CD4-positive, alpha-beta memory T cell (primary cell): ENCODE data around the gene ZBTB26. TPM values are rescaled to one million over a fixed set of nuclear protein-coding genes. Genes with fewer than 3 reads are reported as not detected.

Experiments used
- CTCF ChIA-PET: fragments of 350-600 bp; sonication (Branson Sonifier 250); formaldehyde crosslinking; loops from one replicate; lab custom pipeline; 2021; ENCODE audit warnings: inconsistent platforms; ENCODE audit not compliant: partially characterized antibody; lab: Charles Lee
- POLR2A ChIA-PET: fragments of 350-600 bp; sonication (Branson Sonifier 250); formaldehyde crosslinking; loops from one replicate; lab custom pipeline; 2021; ENCODE audit not compliant: partially characterized antibody; lab: Charles Lee
- DNase-seq, 5 donors: peaks; one replicate each; pipeline versions ENCODE4 v3.0.0 to v3.0.0-alpha.2; 2020 to 2022; ENCODE audit warnings: mixed read lengths in 1 of 5
- H3K27ac ChIP-seq: one replicate; pipeline ENCODE4 v1.7.0; 2013; ENCODE audit warnings: low read depth, low read length
- H3K27me3 ChIP-seq: 2 replicates; pipeline ENCODE4 v1.7.0; 2013; ENCODE audit warnings: mild to moderate bottlenecking, low read length, moderate library complexity; ENCODE audit not compliant: insufficient read depth
- H3K36me3 ChIP-seq: 2 replicates; pipeline ENCODE4 v1.7.0; 2013; ENCODE audit warnings: mild to moderate bottlenecking, low read length, moderate library complexity; ENCODE audit not compliant: insufficient read depth
- H3K4me1 ChIP-seq: 2 replicates; pipeline ENCODE4 v1.7.0; 2013; ENCODE audit warnings: mild to moderate bottlenecking, low read length, moderate library complexity; ENCODE audit not compliant: insufficient read depth
- H3K4me3 ChIP-seq, 2 donors: one replicate each; pipeline ENCODE4 v1.7.0; 2013; ENCODE audit warnings: low read length in 2 of 2, mild to moderate bottlenecking in 1 of 2
- H3K9me3 ChIP-seq, 2 donors: one replicate each; pipeline ENCODE4 v1.7.0; 2013; ENCODE audit warnings: low read length in 2 of 2, control low read depth in 1 of 2; ENCODE audit not compliant: control insufficient read depth in 1 of 2
- H3K27ac Mint-ChIP-seq, 7 donors: one replicate each; pipeline ENCODE4 v1.8.0; 2020 to 2021; ENCODE audit warnings: mixed read lengths in 7 of 7, mild to moderate bottlenecking in 6 of 7, inconsistent platforms in 3 of 7, moderate library complexity in 3 of 7
- H3K27me3 Mint-ChIP-seq, 2 donors: one replicate each; pipeline ENCODE4 v1.8.0; 2020 to 2021; ENCODE audit warnings: mixed read lengths in 2 of 2
- H3K36me3 Mint-ChIP-seq, 2 donors: one replicate each; pipeline ENCODE4 v1.8.0; 2020 to 2021; ENCODE audit warnings: mixed read lengths in 2 of 2, inconsistent platforms in 1 of 2, mild to moderate bottlenecking in 1 of 2
- H3K4me1 Mint-ChIP-seq, 4 donors: one replicate each; pipeline ENCODE4 v1.8.0; 2020 to 2021; ENCODE audit warnings: mixed read lengths in 4 of 4, mild to moderate bottlenecking in 1 of 4
- H3K4me3 Mint-ChIP-seq, 8 donors: one replicate each; pipeline ENCODE4 v1.8.0; 2020 to 2021; ENCODE audit warnings: mixed read lengths in 8 of 8, mild to moderate bottlenecking in 7 of 8, moderate library complexity in 6 of 8, inconsistent platforms in 3 of 8
- H3K9me3 Mint-ChIP-seq, 8 donors: one replicate each; pipeline ENCODE4 v1.8.0; 2020 to 2021; ENCODE audit warnings: mixed read lengths in 8 of 8, mild to moderate bottlenecking in 5 of 8, inconsistent platforms in 3 of 8, moderate library complexity in 1 of 8
- intact Hi-C: fragments of 100-400 bp; cut with micrococcal nuclease; formaldehyde crosslinking; loops from one replicate; pipeline ENCODE4 v1.15.1; 2023
- polyA plus RNA-seq, 2 donors: library from polyadenylated mRNA; unstranded; fragments of 300-500 nt; fragmentation: Illumina TruSeq; gene quantifications; one replicate each; pipeline ENCODE4 v1.2.3, GENCODE V29; 2021
- total RNA-seq, 2 experiments: library from RNA; stranded (reverse); gene quantifications; one replicate each; pipeline ENCODE4 v1.2.3, GENCODE V29; 2021

The ZBTB26 gene
- total and polyA plus RNA-seq, 4 experiments from 2014 or later = 1.4 to 10.9 (median 6.0) TPM

DNA sequence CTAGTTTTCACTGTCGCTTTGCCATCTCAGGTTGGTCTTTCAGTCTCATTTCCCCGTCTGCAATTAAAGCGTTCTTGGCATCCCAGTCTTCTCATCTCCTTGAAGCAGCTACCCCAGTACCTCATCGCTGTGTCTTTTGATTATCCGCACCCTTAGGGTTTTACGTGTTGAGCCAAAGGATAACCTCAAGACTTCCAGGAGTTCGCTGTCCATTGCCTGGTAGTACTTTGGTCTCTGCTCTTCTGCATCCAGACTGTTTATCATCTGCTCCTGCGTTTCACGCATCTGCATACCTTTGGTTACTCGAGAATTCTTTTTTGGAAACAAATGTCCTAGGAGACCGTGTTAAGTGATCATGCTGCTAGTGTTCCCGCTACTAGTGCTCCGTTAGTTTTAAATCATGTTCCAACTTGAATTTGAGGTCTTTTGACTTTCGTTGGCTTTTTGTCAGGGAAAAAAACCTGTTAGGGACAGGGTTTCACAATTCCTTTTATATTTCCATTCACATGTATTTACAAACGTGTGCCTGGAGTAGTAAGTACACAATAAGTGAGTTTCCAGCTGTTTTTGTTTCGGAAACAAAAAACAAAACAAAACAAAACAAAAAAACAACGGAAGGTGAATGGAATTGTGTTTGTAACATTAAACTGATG lies 10.4 kb upstream of the ZBTB26 start:
- Mint-ChIP-seq H3K4me3 (peak overlapping the region; percentile 89 to 98 (median 94)), H3K36me3 (peaks cover 12 to 17% of the 10 kb centered on the region in 2 donors), H3K27me3 (no peaks in the 10 kb centered on the region), H3K4me1 (peaks cover 29 to 40% (median 34%) of the 10 kb centered on the region in 4 donors), H3K27ac (peak overlapping the region; percentile 91 to 98 (median 95)), H3K9me3 (no peaks in the 10 kb centered on the region)
- Histone ChIP-seq H3K27ac (peak overlapping the region; percentile 86), H3K27me3 (no peaks in the 10 kb centered on the region), H3K4me3 (peak overlapping the region; percentile 80 to 88), H3K36me3 (peaks cover 11% of the 10 kb centered on the region), H3K9me3 (no peaks in the 10 kb centered on the region), H3K4me1 (peaks cover 26% of the 10 kb centered on the region)
- ChIA-PET CTCF (interaction anchor here (1.3 kb wide), 1 partner anchor 41 kb away, joined by 3 read pairs; no protein-coding TSS in a partner anchor), POLR2A (interaction anchor here (0.6 to 3.8 kb wide), 13 partner anchors 8 to 113 kb away, joined by 3 to 53 read pairs (median 4); partner anchors contain the start of genes PDCL, RC3H2, ZBTB26 and ZBTB6)
- intact Hi-C loops = loop anchor here (10.0 kb wide), 1 partner anchor 323 kb away; the partner anchor contains the start of gene STRBP
- DNase-seq = no peak

DNA sequence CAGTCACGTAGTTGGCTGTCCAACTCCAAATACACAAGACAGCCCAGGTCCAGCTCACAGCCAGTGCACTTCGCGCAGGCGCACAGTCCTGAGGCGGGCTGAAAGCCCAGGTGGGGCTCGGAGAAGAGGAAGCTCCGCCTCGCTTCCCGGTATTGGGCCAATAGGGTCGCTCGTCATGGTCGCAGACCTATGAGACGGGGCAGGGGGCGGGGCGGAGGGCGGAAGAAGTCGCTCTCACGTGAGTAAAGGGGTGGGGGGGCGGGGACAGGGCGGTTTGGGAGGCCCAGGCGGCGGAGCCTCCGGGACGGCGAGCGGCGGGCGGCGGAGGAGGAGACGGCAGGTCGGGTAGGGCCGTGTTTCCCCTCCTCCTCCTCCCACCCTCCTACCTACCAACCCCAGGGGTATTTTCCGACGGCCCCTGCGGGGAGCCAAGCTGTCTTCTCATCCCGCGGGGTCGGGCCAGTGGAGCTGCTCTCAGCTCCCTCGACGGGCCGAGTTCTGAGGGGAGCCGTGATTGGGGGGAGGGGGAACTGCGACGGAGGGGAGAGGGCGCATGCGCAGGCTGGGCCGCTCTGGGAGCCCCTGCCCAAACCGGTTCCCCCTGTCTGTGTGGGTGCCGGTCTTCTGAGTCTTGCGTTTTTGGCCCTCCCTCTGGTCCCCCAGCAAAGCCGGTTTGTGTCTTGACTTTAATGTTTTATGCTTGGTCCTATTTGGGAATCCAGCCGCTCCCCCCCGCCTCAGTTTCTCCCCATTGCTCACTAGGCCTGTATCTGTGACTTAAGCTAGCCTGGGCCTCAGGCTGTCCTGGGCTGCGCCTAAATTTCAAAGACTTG lies 9.7 kb upstream of the ZBTB26 start, which contains the start of gene RABGAP1:
TSS of gene RABGAP1 (plus strand) at position 272 of the 833 bp plus-strand sequence. CDS start 16,040 bp downstream, outside the sequence.
- Mint-ChIP-seq H3K27me3 (no peaks in the 10 kb centered on the region), H3K36me3 (peaks cover 14 to 19% of the 10 kb centered on the region in 2 donors), H3K27ac (peak within 1 kb of the TSS; percentile 91 to 98 (median 95)), H3K4me1 (peaks cover 30 to 46% (median 34%) of the 10 kb centered on the region in 4 donors), H3K9me3 (no peaks in the 10 kb centered on the region), H3K4me3 (peak within 1 kb of the TSS; percentile 89 to 98 (median 94))
- peak; percentile 94 to 99 (median 96) for DNase-seq
- intact Hi-C loops = loop anchor here (1.0 to 10.0 kb wide), 4 partner anchors 10 to 324 kb away; partner anchors contain the start of genes RC3H2, STRBP, ZBTB26 and ZBTB6
- POLR2A ChIA-PET = interaction anchor here (0.6 to 3.8 kb wide), 14 partner anchors 8 to 113 kb away, joined by 3 to 53 read pairs (median 4); partner anchors contain the start of genes PDCL, RC3H2, ZBTB26 and ZBTB6
- H3K27ac ChIP-seq = peak within 1 kb of the TSS; percentile 86
- peak within 1 kb of the TSS; percentile 80 to 88 for H3K4me3 ChIP-seq
- no peaks in the 10 kb centered on the region for H3K27me3 ChIP-seq
- peaks cover 26% of the 10 kb centered on the region for H3K4me1 ChIP-seq
- H3K9me3 ChIP-seq = no peaks in the 10 kb centered on the region
- H3K36me3 ChIP-seq = peaks cover 17% of the 10 kb centered on the region
- CTCF ChIA-PET = interaction anchor here (0.6 to 1.3 kb wide), 4 partner anchors 9 to 408 kb away, joined by 3 to 5 read pairs (median 3); partner anchors contain the start of genes ZBTB26 and ZBTB6

DNA sequence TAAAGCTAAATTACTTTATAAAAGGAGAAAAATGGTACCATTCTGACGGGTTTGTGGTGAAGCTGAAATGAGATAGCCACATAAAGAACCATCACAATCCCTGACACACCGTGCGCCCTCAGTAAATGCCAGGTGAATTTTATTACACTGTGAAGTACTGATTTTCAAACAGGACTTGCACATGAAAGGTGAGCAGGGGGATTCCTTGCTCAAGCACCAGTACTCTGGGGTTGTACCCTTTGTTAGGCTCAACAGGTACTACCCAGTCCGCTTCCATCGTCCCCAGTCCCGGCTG lies 9.1 kb upstream of the ZBTB26 start:
- Mint-ChIP-seq H3K27me3 (no peaks in the 10 kb centered on the region), H3K4me3 (peak overlapping the region; percentile 75 to 98 (median 90)), H3K27ac (peak overlapping the region; percentile 81 to 97 (median 89)), H3K36me3 (peaks cover 13 to 19% of the 10 kb centered on the region in 2 donors), H3K4me1 (peaks cover 25 to 42% (median 28%) of the 10 kb centered on the region in 4 donors), H3K9me3 (no peaks in the 10 kb centered on the region)
- Histone ChIP-seq H3K4me1 (peaks cover 26% of the 10 kb centered on the region), H3K4me3 (peak overlapping the region; percentile 0 to 40), H3K36me3 (peaks cover 17% of the 10 kb centered on the region), H3K27me3 (no peaks in the 10 kb centered on the region), H3K9me3 (no peaks in the 10 kb centered on the region), H3K27ac (peak overlapping the region; percentile 52)
- intact Hi-C loops = loop anchor here (1.0 to 10.0 kb wide), 4 partner anchors 9 to 324 kb away; partner anchors contain the start of genes RC3H2, STRBP, ZBTB26 and ZBTB6
- DNase-seq = no peak
- ChIA-PET POLR2A (interaction anchor here (1.0 to 3.8 kb wide), 9 partner anchors 9 to 112 kb away, joined by 3 to 53 read pairs (median 5); partner anchors contain the start of genes PDCL, RC3H2, ZBTB26 and ZBTB6), CTCF (interaction anchor here (0.6 to 1.3 kb wide), 4 partner anchors 9 to 409 kb away, joined by 3 to 5 read pairs (median 3); partner anchors contain the start of genes ZBTB26 and ZBTB6)

DNA sequence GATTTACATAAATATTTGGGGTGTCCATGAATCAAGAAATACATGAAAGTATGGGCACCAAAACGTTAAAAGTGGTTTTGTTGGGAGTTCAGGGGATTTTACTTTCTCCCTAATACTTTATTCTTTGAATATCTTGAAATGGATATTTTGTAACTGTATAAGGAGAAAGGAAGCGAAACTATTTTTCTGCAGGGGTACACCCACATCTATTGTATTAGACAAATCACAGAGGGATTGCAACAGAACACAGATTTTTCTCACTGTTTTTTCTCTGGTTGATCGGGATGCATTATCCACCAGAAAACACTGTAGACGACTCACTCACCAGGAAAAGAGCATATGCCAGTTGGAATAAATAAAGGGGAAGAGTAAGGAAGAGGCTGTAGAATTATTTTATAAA lies 8.3 kb upstream of the ZBTB26 start:
- no peak overlapping the region for H3K4me3 ChIP-seq
- peaks cover 17% of the 10 kb centered on the region for H3K36me3 ChIP-seq
- peak overlapping the region in 6 of 7 donors; percentile 4 to 88 (median 65) for H3K27ac Mint-ChIP-seq
- ChIA-PET CTCF (no interaction called here), POLR2A (interaction anchor here (1.0 to 3.8 kb wide), 5 partner anchors 8 to 111 kb away, joined by 5 to 53 read pairs (median 47); partner anchors contain the start of genes PDCL, RC3H2, ZBTB26 and ZBTB6)
- H3K27me3 Mint-ChIP-seq = no peaks in the 10 kb centered on the region
- H3K27me3 ChIP-seq = no peaks in the 10 kb centered on the region
- no peaks in the 10 kb centered on the region for H3K9me3 Mint-ChIP-seq
- no peak overlapping the region for H3K27ac ChIP-seq
- intact Hi-C loops = no loop called here
- DNase-seq = no peak
- H3K4me3 Mint-ChIP-seq = peak overlapping the region in 3 of 8 donors; percentile 40 to 69 (median 43)
- peaks cover 30% of the 10 kb centered on the region for H3K4me1 ChIP-seq
- H3K9me3 ChIP-seq = no peaks in the 10 kb centered on the region
- peaks cover 21 to 35% (median 26%) of the 10 kb centered on the region in 4 donors for H3K4me1 Mint-ChIP-seq
- peaks cover 9 to 13% of the 10 kb centered on the region in 2 donors for H3K36me3 Mint-ChIP-seq

DNA sequence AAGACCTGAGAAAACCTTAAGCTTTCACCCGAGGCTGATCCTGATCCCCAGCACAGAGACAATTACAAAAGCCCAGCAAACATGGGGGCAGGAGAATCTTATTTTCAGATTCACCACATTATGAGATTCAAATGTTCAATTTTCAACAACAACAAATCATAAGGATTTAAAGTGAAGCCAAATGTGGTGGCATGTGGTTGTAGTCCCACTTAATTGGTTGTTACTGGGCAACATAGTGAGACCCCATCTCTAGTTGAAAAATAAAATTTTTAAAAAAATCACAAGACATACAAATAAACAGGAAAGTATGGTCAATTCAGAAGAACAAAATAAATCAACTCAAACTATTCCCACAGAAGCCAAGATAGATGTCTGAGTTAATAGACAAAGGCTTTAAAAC lies 5.6 kb upstream of the ZBTB26 start:
- ChIA-PET POLR2A (interaction anchor here (1.1 kb wide), 1 partner anchor 32 kb away, joined by 3 read pairs; the partner anchor contains the start of gene RC3H2), CTCF (no interaction called here)
- Mint-ChIP-seq H3K36me3 (peaks cover 9 to 16% of the 10 kb centered on the region in 2 donors), H3K27me3 (no peaks in the 10 kb centered on the region), H3K9me3 (no peaks in the 10 kb centered on the region), H3K4me3 (no peak overlapping the region), H3K4me1 (peaks cover 24 to 39% (median 31%) of the 10 kb centered on the region in 4 donors), H3K27ac (no peak overlapping the region)
- peaks cover 32% of the 10 kb centered on the region for H3K4me1 ChIP-seq
- no peak overlapping the region for H3K4me3 ChIP-seq
- no peaks in the 10 kb centered on the region for H3K9me3 ChIP-seq
- H3K27me3 ChIP-seq = no peaks in the 10 kb centered on the region
- H3K27ac ChIP-seq = no peak overlapping the region
- peaks cover 17% of the 10 kb centered on the region for H3K36me3 ChIP-seq
- intact Hi-C loops = no loop called here
- DNase-seq = no peak

DNA sequence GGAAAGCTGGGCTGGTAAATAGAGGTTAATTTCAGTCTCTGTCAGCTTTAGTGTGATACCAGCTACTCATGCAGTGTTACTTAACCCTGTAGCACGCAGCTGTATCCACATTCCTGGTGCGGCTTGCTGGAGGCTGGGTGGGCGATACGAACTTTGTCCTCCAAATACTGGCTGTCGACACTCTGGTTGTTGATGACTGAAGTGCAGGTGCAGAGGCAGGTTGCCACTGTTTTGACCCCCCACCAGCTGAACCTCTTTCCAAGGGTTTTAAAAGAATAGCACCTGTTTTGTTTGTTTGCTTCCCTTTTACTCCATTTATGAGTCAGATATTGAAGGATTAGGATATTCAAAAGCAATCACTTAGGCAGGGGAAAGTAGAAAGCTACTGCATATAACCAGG lies 5.2 kb upstream of the ZBTB26 start:
- Histone ChIP-seq H3K27me3 (no peaks in the 10 kb centered on the region), H3K4me1 (peaks cover 29% of the 10 kb centered on the region), H3K36me3 (peaks cover 17% of the 10 kb centered on the region), H3K9me3 (no peaks in the 10 kb centered on the region), H3K4me3 (no peak overlapping the region), H3K27ac (no peak overlapping the region)
- Mint-ChIP-seq H3K9me3 (no peaks in the 10 kb centered on the region), H3K27ac (no peak overlapping the region), H3K4me1 (peaks cover 21 to 39% (median 29%) of the 10 kb centered on the region in 4 donors), H3K27me3 (no peaks in the 10 kb centered on the region), H3K36me3 (peaks cover 9 to 19% of the 10 kb centered on the region in 2 donors), H3K4me3 (no peak overlapping the region)
- ChIA-PET CTCF (no interaction called here), POLR2A (interaction anchor here (1.1 kb wide), 1 partner anchor 31 kb away, joined by 3 read pairs; the partner anchor contains the start of gene RC3H2)
- DNase-seq = no peak
- intact Hi-C loops = no loop called here
